Measurements from ENCODE around the gene APLF. TPM values are rescaled to one million over a fixed set of nuclear protein-coding genes. Genes with fewer than 3 reads are reported as not detected.

The APLF gene
- total and polyA plus RNA-seq, 2 of the 8 experiments (the other 6 are each of a cell fraction or from before 2014, with no cell fraction given), result 4.4 to 7.3 TPM

DNA sequence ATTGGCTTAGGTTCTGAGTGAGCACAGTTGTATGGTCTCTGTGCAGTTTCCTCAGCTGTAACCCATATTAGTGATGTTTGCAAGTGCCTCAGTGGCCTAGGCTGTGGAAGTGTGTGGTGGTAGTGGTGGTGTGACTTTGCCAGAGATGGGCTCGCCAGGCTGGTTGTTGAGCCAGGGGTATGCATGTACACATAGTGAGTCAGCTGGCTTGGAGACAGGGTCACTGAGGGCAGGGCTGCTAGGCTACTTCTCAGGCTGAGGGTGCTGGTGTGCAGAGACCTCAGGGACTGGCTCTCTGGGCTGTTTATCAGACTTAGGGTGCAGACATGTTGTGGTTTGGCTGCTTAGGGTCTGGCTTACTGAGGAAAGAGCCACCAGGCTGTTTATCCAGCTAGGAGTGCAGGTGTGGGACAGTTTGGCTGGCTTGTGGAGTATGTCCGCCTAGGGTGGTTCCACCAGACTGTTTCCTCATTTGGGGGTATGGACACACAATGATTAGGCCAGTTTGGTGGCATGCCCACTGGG lies 15.0 kb downstream of the APLF start (continued):
- no peak for TF ChIP-seq TAF7 (optimal IDR thresholded peaks at IDR 0.05; ENCODE audit: borderline replicate concordance, low read depth, low read length)
- no peak for TF ChIP-seq BCL11A (IDR thresholded peaks at IDR 0.05; ENCODE audit: low read depth in 2 of 2, low read length in 2 of 2)
- TF ChIP-seq CHD7 (IDR thresholded peaks at IDR 0.05; ENCODE audit: insufficient replicate concordance, low read length), result no peak
- TF ChIP-seq EGR1 (IDR thresholded peaks at IDR 0.05; ENCODE audit: borderline replicate concordance, low read depth, low read length), result no peak
- TF ChIP-seq SP2 (IDR thresholded peaks at IDR 0.05; ENCODE audit: low read length), result no peak
- no peak for TF ChIP-seq HDAC2 (IDR thresholded peaks at IDR 0.05; ENCODE audit: borderline replicate concordance in 1 of 2, low read depth in 2 of 2, low read length in 2 of 2)
- TF ChIP-seq SP1 (IDR thresholded peaks at IDR 0.05; ENCODE audit: low read depth, low read length), result no peak
